ENCODE results near the gene ARHGAP23.
A peak's percentile ranks its signal among the peaks of the same experiment; 100 is the strongest.

ARHGAP23 gene

DNA sequence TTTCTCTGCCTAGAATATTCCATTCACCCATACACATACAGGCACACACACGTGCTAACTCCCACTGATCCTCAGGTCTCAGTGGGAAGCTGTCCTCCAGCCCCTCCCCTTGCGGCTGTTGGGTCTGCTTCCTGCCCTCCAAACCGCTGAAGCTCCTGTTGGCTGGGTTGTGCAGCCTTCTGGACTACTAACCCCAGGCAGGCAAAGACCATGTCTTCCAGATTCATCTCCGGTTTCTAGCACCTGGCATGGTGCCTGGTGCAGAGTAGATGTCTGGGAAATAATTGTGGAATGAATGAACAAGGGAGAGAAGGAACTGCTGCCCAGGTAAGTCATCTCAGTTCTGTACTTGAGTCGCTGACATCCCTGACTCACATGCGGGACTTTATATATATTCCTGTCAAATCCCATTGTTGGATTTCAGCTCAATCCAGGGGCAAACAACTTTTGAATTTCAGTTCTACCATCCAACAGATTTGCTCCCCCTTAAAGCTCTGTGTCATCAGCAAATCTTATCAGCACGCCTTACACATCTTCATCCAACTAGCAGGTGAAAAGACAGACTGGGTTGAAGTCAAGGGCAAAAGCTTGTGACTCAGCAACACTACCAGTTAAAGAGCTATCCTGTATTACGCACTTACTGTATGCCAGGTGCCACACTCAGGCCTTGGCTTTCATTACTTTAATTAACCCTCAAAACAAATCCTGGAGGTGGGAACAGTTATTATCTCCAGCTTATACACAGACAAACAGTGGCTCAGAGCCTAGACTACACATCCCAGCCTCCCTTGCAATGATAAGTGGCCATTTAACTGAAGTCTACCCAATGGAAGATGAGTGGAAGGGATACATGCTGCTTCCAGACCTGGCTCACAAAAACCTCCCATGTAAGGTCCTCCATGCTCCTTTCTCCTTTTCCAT is 126.4 kb downstream of the ARHGAP23 start:
- DNase-seq = no peak

DNA sequence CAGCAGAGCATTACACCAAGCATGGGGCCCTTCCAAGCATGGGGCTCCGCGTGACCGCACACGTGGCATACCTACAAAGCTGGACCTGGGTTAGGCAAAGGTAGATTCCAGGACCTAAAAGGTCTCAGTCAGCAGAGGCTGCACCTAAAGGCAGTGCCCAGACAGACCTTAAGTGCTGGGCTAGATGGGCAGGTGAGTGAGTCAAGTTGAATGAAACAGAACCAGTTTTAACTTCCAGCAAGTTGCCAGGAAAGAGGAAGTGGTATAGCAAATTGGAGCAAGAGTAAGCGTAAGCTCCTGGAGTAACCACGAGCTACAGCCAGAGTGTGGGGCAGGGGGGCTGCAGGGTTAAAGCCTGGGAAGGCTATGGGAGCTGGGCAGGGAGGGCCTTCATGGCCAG is 128.0 kb downstream of the ARHGAP23 start:
- DNase-seq = no peak

DNA sequence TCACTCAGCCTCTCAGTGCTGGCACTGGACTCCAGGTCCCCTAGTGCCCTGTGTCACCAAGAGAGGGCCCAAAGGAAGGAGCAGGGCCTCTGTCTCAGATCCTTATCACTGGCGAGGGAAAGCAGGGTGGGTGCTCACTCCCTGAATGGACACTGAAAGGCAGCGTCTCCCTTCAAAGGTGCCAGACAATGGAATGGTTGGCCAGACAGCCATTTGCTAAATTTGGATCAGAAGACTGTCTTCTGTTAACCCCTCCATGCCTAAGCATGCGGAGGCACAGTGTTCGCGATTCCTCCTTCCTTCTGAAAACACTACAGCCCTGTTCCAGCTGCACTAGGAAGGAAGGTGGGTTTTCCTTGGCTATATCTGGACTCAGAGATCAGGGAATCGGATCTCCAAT is 129.1 kb downstream of the ARHGAP23 start:
- no peak for DNase-seq

DNA sequence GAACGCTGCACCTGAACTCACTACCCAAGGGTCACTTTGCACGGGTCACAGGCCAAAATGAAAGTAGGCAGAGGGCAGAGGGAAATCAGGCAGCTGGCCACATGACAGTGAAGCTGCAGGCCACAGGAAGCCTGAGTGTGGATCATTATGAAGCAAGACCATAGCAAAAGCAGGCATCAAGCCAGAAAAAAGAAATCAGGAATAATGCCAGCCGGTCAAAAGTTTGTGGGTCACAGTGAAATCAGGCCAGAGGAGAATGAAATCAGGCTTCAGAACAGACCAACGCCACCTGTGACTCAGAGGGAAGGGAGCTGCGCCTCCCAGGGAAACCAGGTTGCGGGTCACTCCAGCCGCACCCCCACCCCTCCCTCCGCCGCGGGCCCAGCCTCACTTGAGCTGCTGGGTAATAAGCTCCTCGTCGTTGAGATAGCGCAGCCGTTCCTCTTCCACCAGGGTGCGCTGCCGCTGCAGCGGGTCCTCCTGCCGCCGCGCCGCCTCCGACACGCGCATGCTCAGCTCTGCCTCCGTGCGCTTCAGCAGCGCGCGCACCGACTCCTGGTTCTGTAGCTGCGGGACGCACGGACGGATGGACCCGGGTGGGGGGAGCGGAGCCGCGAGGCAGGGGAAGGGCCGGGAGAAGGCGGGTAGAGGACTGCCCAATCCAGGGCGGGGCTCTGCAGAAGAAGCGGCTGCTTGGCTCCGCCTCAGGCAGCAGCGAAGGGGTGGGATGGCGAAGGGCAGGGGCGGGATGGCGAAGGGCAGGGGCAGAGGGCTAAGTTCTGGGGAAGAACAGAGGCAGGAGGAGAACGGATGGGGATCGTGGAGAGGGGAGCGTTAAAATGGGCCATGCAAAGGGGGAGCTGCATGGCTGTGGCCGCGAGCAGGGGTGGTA is 129.8 kb downstream of the ARHGAP23 start:
- DNase-seq = peak; percentile 85

DNA sequence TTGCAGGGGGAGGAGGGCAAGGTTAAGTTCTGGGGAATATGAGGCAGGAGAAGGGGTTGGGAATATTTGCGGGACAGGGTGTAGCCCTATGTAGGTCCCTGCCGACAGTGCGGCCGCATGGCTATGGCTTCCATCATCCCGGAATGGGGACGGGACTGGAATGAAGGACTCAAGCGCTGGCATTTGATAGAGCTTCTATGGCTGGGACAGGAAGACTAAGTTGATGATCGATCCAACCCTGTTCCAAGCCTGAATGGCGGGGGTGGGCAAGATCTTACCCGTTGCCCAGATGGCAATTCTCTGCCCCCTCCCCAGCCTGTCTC is 130.4 kb downstream of the ARHGAP23 start:
- DNase-seq = no peak

DNA sequence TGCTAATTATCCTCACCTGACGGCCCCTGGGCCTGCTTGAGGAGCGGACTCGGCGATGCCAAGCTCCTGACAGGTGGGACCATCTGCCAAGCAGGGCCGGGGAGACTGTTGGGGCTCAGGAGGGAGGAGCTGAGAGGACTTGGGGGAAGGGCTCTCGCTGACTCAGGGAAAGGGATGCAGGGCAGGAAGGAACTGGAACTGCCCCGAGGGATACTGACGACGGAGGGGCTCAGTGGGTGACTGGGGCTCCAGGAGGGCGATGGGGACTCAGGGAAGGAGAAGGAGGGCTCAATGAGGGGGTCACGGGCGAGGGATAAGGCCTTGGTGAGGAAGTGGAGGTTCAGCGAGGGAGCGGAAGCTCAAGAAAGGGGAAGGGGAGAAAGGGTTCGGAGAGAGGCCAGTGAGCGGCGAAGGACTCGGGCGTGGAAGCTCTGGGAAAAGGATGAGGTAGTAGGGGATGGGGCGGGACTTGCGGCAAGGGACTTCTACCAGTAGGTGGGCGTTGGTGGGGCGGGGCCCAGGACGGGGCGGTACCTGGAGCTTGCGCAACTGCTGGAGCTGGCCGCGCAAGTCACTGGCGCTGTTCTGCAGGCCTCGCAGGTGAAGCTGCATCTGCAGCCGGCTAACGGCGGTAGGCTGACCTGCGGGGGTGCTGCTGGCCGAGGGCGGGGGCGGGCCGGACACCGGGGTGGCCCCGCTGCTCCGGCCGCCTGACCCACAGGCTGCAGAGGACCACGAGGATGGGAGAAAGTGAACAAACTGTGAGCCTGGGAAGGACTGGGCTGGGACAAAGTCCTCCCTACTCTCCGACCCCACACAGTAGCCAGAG is 131.0 kb downstream of the ARHGAP23 start:
- DNase-seq = peak; percentile 90 to 91

DNA sequence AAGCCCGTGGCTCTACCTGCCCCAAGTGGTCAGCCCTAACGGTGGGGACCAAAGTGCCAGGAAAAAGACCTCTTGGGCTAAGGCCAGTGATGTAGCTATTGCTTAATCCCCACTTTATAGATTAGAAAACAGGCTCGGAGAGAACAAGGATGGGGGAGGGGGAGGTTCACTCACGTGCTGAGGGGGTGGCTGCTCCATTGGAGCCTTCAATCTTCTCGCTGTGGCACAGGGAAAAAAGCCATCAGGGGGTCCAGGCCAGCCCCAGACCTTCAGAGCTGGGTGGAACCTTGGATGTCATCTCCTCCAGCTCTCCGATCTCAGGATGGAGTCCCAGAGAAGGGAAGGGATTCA is 131.6 kb downstream of the ARHGAP23 start:
- DNase-seq = no peak

DNA sequence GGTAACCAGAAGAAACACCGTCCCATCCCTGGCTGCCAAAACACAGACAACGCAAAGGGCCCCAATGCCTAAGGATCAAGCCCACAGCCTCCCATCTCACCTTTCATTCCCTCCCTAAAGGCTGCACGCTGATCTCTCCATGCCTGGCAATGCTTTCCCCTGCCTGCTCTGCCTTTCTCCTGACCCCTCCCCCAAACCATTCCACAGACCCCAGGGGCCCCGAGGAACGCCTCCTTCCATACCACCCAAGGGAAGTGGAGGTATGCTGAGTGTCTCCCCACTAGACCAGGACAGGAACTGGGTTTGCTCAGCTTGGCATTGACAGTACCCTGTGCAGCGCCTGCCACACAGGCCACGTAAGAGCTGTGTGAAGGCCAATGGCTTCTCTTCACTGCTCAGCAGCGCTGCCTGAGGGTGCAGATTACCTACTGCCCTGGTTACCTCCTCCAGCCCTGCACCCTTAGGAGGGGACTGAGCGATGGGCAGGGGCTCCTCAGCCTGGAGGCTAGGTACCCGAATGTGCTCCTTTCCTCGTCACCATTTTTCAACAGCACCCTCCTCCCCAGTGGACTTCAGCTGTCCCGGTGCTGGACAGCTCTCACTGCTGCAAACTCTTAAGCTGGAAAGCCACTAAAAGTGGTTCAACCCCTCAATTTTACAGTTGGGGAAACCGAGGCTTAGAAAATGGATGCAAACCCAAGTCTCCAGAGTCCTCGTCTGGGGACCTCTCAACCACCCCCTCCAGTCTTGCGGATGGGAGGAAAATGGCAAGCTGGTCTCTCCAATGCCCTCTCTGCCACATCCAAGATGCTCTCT is 132.4 kb downstream of the ARHGAP23 start:
- DNase-seq = no peak

DNA sequence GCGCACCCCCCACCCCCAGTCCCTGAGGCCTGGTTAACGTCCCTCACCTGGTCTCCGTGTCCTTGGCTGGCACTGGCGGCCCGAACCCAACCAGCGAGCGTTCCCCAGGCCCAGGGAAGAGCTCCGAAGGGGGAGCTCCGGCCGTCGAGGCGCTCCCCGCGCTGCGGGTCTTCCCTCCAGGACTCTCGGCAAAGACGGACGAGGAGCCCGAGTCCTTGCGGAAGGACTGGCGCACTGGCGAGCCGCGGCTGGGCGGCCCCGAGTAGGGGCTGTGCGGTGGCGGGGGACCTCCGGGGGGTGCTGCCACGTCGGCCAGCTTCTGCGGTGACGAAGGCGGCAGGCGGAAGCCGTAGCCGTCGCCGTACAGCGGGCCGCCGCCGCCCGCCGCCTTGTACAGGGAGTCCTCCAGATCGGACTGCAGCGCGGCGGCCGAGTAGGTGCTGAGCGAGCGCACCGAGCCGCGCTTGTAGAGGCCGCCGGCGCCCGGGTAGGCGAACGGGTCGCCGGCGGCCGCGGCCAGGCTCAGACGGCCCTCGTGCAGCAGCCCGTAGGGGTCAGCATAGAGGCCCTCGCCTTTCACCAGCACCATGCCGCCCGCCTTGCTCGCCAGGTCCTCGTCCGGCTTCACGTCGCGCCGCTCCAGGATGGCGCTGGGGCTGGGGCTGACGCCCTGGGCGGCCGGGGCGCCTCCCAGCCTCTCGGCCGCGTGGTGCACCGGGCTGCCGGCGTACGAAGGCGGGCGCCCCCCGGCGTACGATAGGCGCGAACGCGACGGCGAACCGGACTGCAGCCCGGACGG is 133.4 kb downstream of the ARHGAP23 start:
- DNase-seq = no peak
